HG03575 (cell line): Measurements from ENCODE around the gene TKFC.

Source experiments
- ATAC-seq: cut with Tn5 transposase; IDR thresholded peaks from one replicate; pipeline ENCODE4 v1.9.1; 2021; ENCODE audit not compliant: unreplicated experiment, insufficient number of reproducible peaks, low FRiP score; ENCODE audit errors: extremely low read depth

Gene TKFC

GRCh38 chr11:61332797-61333549 lies at the start of gene TKFC, which contains the start of gene DDB1:
Gene TKFC, plus strand, starts transcription at chr11:61333228. Its CDS starts 1,501 bp downstream, at chr11:61334729.
Gene DDB1, minus strand, starts transcription at chr11:61333105. Its CDS starts 137 bp downstream, at chr11:61332968.
- no peak for ATAC-seq

- ATAC-seq = no peak
Measured at GRCh38 chr11:61283613-61284012, 49.4 kb upstream of the TKFC start.

- ATAC-seq = no peak
Measured at GRCh38 chr11:61287338-61287977, 45.6 kb upstream of the TKFC start.

GRCh38 chr11:61290905-61291690 lies 41.9 kb upstream of the TKFC start:
- ATAC-seq = no peak

GRCh38 chr11:61292356-61292755 lies 40.7 kb upstream of the TKFC start:
- ATAC-seq = no peak

- ATAC-seq = no peak
Measured at GRCh38 chr11:61293867-61294716, 38.9 kb upstream of the TKFC start.

- no peak for ATAC-seq
Measured at GRCh38 chr11:61294717-61295595, 38.1 kb upstream of the TKFC start, which contains the start of gene VWCE. Gene VWCE, minus strand, starts transcription at chr11:61295316. Its CDS starts 279 bp downstream, at chr11:61295037.

GRCh38 chr11:61295596-61295926 lies 37.5 kb upstream of the TKFC start:
- no peak for ATAC-seq

- no peak for ATAC-seq
Measured at GRCh38 chr11:61297341-61297740, 35.7 kb upstream of the TKFC start.

GRCh38 chr11:61297746-61298145 lies 35.3 kb upstream of the TKFC start:
- ATAC-seq = no peak

GRCh38 chr11:61298663-61299244 lies 34.3 kb upstream of the TKFC start:
- no peak for ATAC-seq

GRCh38 chr11:61302550-61302949 lies 30.5 kb upstream of the TKFC start:
- no peak for ATAC-seq

GRCh38 chr11:61303725-61304124 lies 29.3 kb upstream of the TKFC start:
- ATAC-seq = no peak

- no peak for ATAC-seq
Measured at GRCh38 chr11:61305417-61305816, 27.6 kb upstream of the TKFC start.

GRCh38 chr11:61306221-61306620 lies 26.8 kb upstream of the TKFC start:
- ATAC-seq = no peak

- ATAC-seq = no peak
Measured at GRCh38 chr11:61307354-61307753, 25.7 kb upstream of the TKFC start.

- no peak for ATAC-seq
Measured at GRCh38 chr11:61309141-61309540, 23.9 kb upstream of the TKFC start.

- no peak for ATAC-seq
Measured at GRCh38 chr11:61309739-61310138, 23.3 kb upstream of the TKFC start.
